Suprapubic skin (tissue), 4 donors: ENCODE data around the gene VPS26B. TPM values are rescaled to one million over a fixed set of nuclear protein-coding genes. Genes with fewer than 3 reads are reported as not detected.

Experiments used
- DNase-seq, 2 donors: peaks; one replicate each; pipeline ENCODE4 v3.0.0-alpha.2; 2019; ENCODE audit warnings: low spot score in 2 of 2
- H3K27ac ChIP-seq: fragments of 200-600 bp; sonication (generic); one replicate; pipeline ENCODE4 v1.5.1; 2019
- H3K27me3 ChIP-seq: fragments of 200-600 bp; sonication (generic); one replicate; pipeline ENCODE4 v1.5.1; 2019
- H3K36me3 ChIP-seq: fragments of 200-600 bp; sonication (generic); one replicate; pipeline ENCODE4 v1.5.1; 2019
- H3K4me1 ChIP-seq: fragments of 200-600 bp; sonication (generic); one replicate; pipeline ENCODE4 v1.5.1; 2019
- H3K4me3 ChIP-seq: fragments of 200-600 bp; sonication (generic); one replicate; pipeline ENCODE4 v1.5.1; 2019; ENCODE audit warnings: mild to moderate bottlenecking
- H3K9me3 ChIP-seq: fragments of 200-600 bp; sonication (generic); one replicate; pipeline ENCODE4 v1.5.1; 2019
- CTCF ChIP-seq, 2 donors: fragments of 200-600 bp in 1 of 2; fragments of 450-650 bp in 1 of 2; sonication (generic) in 1 of 2; IDR thresholded peaks; one replicate each; pipeline ENCODE4 v1.5.1; 2016 to 2019; ENCODE audit warnings: antibody characterized with exemption in 2 of 2, mild to moderate bottlenecking in 1 of 2, moderate library complexity in 1 of 2
- EP300 ChIP-seq: sonication (generic); formaldehyde crosslinking; IDR thresholded peaks from one replicate; pipeline ENCODE4 v1.6.1; 2017; ENCODE audit warnings: antibody characterized with exemption
- POLR2A ChIP-seq, 2 donors: fragments of 450-650 bp; IDR thresholded peaks; one replicate each; pipeline ENCODE4 v1.6.1; 2017; ENCODE audit warnings: antibody characterized with exemption in 2 of 2, mild to moderate bottlenecking in 2 of 2, moderate library complexity in 2 of 2
- POLR2AphosphoS5 ChIP-seq, 3 donors: sonication (generic); formaldehyde crosslinking; IDR thresholded peaks; one replicate each; pipeline ENCODE4 v1.6.1; 2017; ENCODE audit warnings: antibody characterized with exemption in 3 of 3
- WGBS: methylation state at CpG from one replicate; pipeline ENCODE4 v1.1.5; 2018; 5-methylcytosine and 5-hydroxymethylcytosine counted together
- total RNA-seq, 4 donors: library from RNA; depleted of rRNA; stranded (reverse); fragments of >200 nt; gene quantifications; one replicate each; pipeline ENCODE4 v1.1.0, GENCODE V29; 2016

The VPS26B gene
- total RNA-seq, 4 donors from 2014 or later = 60.4 to 80.9 (median 74.4) TPM

DNA sequence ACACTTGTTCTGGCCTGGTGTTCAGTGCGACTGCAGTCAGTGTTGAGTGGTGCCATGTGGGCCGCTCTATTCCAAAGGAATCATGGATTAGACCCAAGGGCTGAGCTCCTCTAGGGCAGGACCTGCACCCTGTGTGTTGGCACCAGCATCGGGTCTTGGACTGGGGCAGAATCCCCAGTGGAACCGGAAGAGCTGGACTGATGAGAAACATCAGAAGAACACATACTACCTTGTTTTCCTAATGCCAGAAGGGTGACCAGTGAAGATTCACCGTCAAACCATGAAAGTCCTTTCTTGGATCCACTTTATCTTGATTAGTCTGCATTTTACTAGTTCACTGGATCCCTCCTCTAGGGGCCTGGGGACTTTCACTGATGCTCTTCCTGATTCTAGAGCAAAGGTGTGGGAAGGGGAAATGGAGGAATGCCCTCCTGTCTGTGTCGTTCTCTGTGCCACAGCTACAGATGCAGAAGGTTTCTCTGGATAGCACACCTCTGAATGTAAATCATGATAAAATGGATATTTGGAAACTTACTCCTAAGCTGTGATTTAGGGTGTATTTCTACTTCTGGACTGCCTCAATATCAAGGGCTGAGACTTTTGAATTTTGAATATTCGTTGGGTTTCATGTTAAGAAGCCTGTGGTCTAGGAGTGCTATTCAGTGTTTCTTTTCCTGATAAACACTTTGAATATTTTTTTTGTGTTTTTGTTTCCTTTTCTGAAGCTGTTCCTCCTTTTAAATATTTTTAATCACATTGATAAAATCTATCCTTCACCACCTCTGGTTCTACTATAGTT, 40.7 kb downstream of the VPS26B start:
- H3K4me3 ChIP-seq = no peak overlapping the region
- H3K27ac ChIP-seq = no peak overlapping the region
- peaks cover 40% of the 10 kb centered on the region for H3K36me3 ChIP-seq
- no peak for DNase-seq
- TF ChIP-seq CTCF (IDR thresholded peaks at IDR 0.05) (no peak), POLR2AphosphoS5 (IDR thresholded peaks at IDR 0.05) (no peak), EP300 (no peak), POLR2A (IDR thresholded peaks at IDR 0.05) (no peak)
- peaks cover 21% of the 10 kb centered on the region for H3K4me1 ChIP-seq
- WGBS = 79% methylated on average over 7 of the region's 7 CpGs
- no peaks in the 10 kb centered on the region for H3K9me3 ChIP-seq
- H3K27me3 ChIP-seq = peaks cover 4% of the 10 kb centered on the region

DNA sequence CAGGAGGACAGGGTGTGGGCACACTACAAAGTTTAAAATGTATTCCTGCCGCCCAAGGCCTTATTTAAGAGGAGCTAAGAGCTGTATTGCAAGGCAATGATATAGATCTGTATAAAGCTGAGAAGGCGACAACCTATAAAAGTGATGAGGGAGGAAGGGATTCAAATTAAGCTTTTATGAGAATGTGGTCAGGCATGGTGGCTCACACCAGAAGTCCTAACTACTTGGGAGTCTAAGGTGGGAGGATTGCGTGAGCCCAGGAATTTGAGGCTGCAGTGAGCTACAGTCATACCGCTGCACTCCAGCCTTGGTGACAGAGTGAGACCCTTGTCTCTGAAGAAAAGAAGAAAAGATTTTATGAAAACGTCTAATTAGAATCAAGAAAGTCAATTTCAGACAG, 42.0 kb downstream of the VPS26B start:
- 56% methylated on average over 5 of the region's 5 CpGs for whole genome bisulfite sequencing
- Histone ChIP-seq H3K4me1 (peaks cover 21% of the 10 kb centered on the region), H3K36me3 (peaks cover 27% of the 10 kb centered on the region), H3K27ac (peak overlapping the region; percentile 61), H3K27me3 (peaks cover 16% of the 10 kb centered on the region), H3K9me3 (no peaks in the 10 kb centered on the region), H3K4me3 (no peak overlapping the region)
- TF ChIP-seq POLR2AphosphoS5 (IDR thresholded peaks at IDR 0.05) (no peak), CTCF (IDR thresholded peaks at IDR 0.05) (no peak), POLR2A (IDR thresholded peaks at IDR 0.05) (no peak), EP300 (no peak)
- DNase-seq = peak in 1 of 2 donors; percentile 40

- peaks cover 20% of the 10 kb centered on the region for H3K27me3 ChIP-seq
- H3K36me3 ChIP-seq = peaks cover 23% of the 10 kb centered on the region
- TF ChIP-seq EP300 (no peak), POLR2A (IDR thresholded peaks at IDR 0.05) (no peak)
- no peaks in the 10 kb centered on the region for H3K9me3 ChIP-seq
- no peak overlapping the region for H3K4me3 ChIP-seq
- WGBS = 12% methylated on average over 3 of the region's 3 CpGs
- H3K27ac ChIP-seq = peak overlapping the region; percentile 61
- DNase-seq = peak in 1 of 2 donors; percentile 50
- H3K4me1 ChIP-seq = peaks cover 21% of the 10 kb centered on the region
Observed at GRCh38 chr11:134266841-134267251, 42.4 kb downstream of the VPS26B start.

DNA sequence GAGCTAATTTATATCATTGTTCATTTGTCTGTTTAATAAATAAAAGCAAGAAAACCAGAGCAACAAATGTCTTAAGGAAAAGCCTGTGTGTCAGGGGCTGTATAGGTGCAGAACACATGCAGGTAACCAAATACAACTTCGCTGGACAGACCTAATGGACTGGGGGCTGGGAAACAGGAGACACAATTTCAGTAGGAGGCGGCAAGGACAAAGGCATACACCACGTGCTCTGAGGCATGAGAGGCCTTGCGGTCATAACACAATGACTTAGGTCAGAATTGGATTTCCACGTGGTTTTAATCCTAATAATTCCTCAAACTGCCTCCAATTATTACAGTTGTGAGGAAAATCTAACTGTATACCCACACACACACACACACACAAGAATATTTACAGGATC, 43.0 kb downstream of the VPS26B start:
- no peak for TF ChIP-seq EP300
- TF ChIP-seq POLR2A (IDR thresholded peaks at IDR 0.05) = no peak
- no peak for TF ChIP-seq CTCF (IDR thresholded peaks at IDR 0.05)
- no peak for TF ChIP-seq POLR2AphosphoS5 (IDR thresholded peaks at IDR 0.05)
- Histone ChIP-seq H3K27ac (peak overlapping the region; percentile 57), H3K4me1 (peaks cover 21% of the 10 kb centered on the region), H3K27me3 (peaks cover 26% of the 10 kb centered on the region), H3K4me3 (no peak overlapping the region), H3K9me3 (no peaks in the 10 kb centered on the region), H3K36me3 (peaks cover 17% of the 10 kb centered on the region)
- peak in 1 of 2 donors; percentile 9 for DNase-seq
- 81% methylated on average over 5 of the region's 5 CpGs for WGBS

DNA sequence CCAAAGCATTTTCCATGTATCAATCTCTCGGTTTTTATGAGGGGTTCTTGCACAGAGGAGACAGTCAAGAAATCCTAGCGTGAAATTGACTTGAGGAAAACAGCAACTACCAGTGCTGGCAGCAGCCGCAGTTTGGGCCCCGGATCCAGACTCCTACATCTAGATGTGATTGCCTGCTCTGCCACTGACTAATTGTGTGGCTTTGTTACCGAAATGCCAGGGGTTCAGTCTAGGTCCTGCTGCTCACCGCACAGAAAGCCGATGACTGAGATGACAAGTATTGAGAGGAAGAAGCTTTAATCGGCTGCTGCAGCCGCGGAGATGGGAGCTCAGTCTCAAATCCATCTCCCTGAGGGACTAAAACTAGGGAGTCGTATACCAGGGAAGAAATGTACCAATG, 43.5 kb downstream of the VPS26B start:
- Histone ChIP-seq H3K27me3 (peaks cover 31% of the 10 kb centered on the region), H3K36me3 (peaks cover 12% of the 10 kb centered on the region), H3K9me3 (no peaks in the 10 kb centered on the region), H3K27ac (peak overlapping the region; percentile 57), H3K4me3 (no peak overlapping the region), H3K4me1 (peaks cover 21% of the 10 kb centered on the region)
- no peak for TF ChIP-seq CTCF (IDR thresholded peaks at IDR 0.05)
- no peak for TF ChIP-seq EP300
- TF ChIP-seq POLR2AphosphoS5 (IDR thresholded peaks at IDR 0.05) = no peak
- no peak for TF ChIP-seq POLR2A (IDR thresholded peaks at IDR 0.05)
- peak in 1 of 2 donors; percentile 15 for DNase-seq
- WGBS = 88% methylated on average over 11 of the region's 11 CpGs
